Measurements from ENCODE around the gene XIRP1. TPM values are rescaled to one million over a fixed set of nuclear protein-coding genes. Genes with fewer than 3 reads are reported as not detected.

Gene XIRP1
- total and polyA plus RNA-seq, 2 donors from 2014 or later: 0.09 TPM; not detected in 1

- H3K27me3 ChIP-seq (ENCODE audit: control insufficient read depth, insufficient read depth, low read length): no peaks in the 10 kb centered on the region
- TF ChIP-seq, protein P1, sequence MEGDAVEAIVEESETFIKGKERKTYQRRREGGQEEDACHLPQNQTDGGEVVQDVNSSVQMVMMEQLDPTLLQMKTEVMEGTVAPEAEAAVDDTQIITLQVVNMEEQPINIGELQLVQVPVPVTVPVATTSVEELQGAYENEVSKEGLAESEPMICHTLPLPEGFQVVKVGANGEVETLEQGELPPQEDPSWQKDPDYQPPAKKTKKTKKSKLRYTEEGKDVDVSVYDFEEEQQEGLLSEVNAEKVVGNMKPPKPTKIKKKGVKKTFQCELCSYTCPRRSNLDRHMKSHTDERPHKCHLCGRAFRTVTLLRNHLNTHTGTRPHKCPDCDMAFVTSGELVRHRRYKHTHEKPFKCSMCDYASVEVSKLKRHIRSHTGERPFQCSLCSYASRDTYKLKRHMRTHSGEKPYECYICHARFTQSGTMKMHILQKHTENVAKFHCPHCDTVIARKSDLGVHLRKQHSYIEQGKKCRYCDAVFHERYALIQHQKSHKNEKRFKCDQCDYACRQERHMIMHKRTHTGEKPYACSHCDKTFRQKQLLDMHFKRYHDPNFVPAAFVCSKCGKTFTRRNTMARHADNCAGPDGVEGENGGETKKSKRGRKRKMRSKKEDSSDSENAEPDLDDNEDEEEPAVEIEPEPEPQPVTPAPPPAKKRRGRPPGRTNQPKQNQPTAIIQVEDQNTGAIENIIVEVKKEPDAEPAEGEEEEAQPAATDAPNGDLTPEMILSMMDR (IDR thresholded peaks at IDR 0.05; ENCODE audit: borderline replicate concordance, extremely low read depth, insufficient read depth): no peak
- FAIRE-seq (no peak), DNase-seq (peak in 1 of 5 donors; percentile 33)
- H3K4me1 ChIP-seq (ENCODE audit: control insufficient read depth in 2 of 3, insufficient read depth in 2 of 3, low read depth in 1 of 3, low read length in 3 of 3): peaks cover 3 to 12% (median 9%) of the 10 kb centered on the region in 3 donors
- no peak overlapping the region for H3K9ac ChIP-seq (ENCODE audit: low read length in 3 of 3)
- H3K9me3 ChIP-seq (ENCODE audit: control insufficient read depth in 2 of 3, insufficient read depth in 1 of 3, low read length in 3 of 3): no peaks in the 10 kb centered on the region
- no peaks in the 10 kb centered on the region for H3K36me3 ChIP-seq (ENCODE audit: control insufficient read depth in 2 of 3, insufficient read depth in 3 of 3, low read length in 3 of 3)
- intact Hi-C loops (cut with DNase I): no loop called here
- no peak overlapping the region for H3K4me3 ChIP-seq (ENCODE audit: low read length in 3 of 3)
- H3K27ac ChIP-seq (ENCODE audit: low read depth in 2 of 2, low read length in 2 of 2): no peak overlapping the region
Measured at GRCh38 chr3:39156421-39156820, 36.0 kb downstream of the XIRP1 start.

GRCh38 chr3:39154280-39155021 is 37.9 kb downstream of the XIRP1 start:
- Histone ChIP-seq H3K9me3 (ENCODE audit: control insufficient read depth in 2 of 3, insufficient read depth in 1 of 3, low read length in 3 of 3) (no peaks in the 10 kb centered on the region), H3K9ac (ENCODE audit: low read length in 3 of 3) (peak overlapping the region in 1 of 3 donors; percentile 56), H3K27ac (ENCODE audit: low read depth in 2 of 2, low read length in 2 of 2) (peak overlapping the region; percentile 82), H3K4me3 (ENCODE audit: low read length in 3 of 3) (peak overlapping the region in 2 of 3 donors; percentile 5 to 54), H3K36me3 (ENCODE audit: control insufficient read depth in 2 of 3, insufficient read depth in 3 of 3, low read length in 3 of 3) (no peaks in the 10 kb centered on the region), H3K27me3 (ENCODE audit: control insufficient read depth, insufficient read depth, low read length) (no peaks in the 10 kb centered on the region), H3K4me1 (ENCODE audit: control insufficient read depth in 2 of 3, insufficient read depth in 2 of 3, low read depth in 1 of 3, low read length in 3 of 3) (peaks cover 12 to 29% (median 29%) of the 10 kb centered on the region in 3 donors)
- no peak for FAIRE-seq
- peak; percentile 54 to 88 (median 66) for DNase-seq
- TF ChIP-seq, protein P1 (IDR thresholded peaks at IDR 0.05; ENCODE audit: borderline replicate concordance, extremely low read depth, insufficient read depth): no peak
- intact Hi-C loops (cut with DNase I): no loop called here

GRCh38 chr3:39153977-39154279 is 38.5 kb downstream of the XIRP1 start:
- peak overlapping the region; percentile 26 to 54 (median 30) for H3K4me3 ChIP-seq (ENCODE audit: low read length in 3 of 3)
- FAIRE-seq (no peak), DNase-seq (no peak)
- TF ChIP-seq, protein P1 (IDR thresholded peaks at IDR 0.05; ENCODE audit: borderline replicate concordance, extremely low read depth, insufficient read depth): no peak
- H3K4me1 ChIP-seq (ENCODE audit: control insufficient read depth in 2 of 3, insufficient read depth in 2 of 3, low read depth in 1 of 3, low read length in 3 of 3): peaks cover 12 to 34% (median 32%) of the 10 kb centered on the region in 3 donors
- no peaks in the 10 kb centered on the region for H3K27me3 ChIP-seq (ENCODE audit: control insufficient read depth, insufficient read depth, low read length)
- H3K36me3 ChIP-seq (ENCODE audit: control insufficient read depth in 2 of 3, insufficient read depth in 3 of 3, low read length in 3 of 3): no peaks in the 10 kb centered on the region
- intact Hi-C loops (cut with DNase I): no loop called here
- H3K9ac ChIP-seq (ENCODE audit: low read length in 3 of 3): peak overlapping the region in 1 of 3 donors; percentile 56
- no peaks in the 10 kb centered on the region for H3K9me3 ChIP-seq (ENCODE audit: control insufficient read depth in 2 of 3, insufficient read depth in 1 of 3, low read length in 3 of 3)
- H3K27ac ChIP-seq (ENCODE audit: low read depth in 2 of 2, low read length in 2 of 2): peak overlapping the region; percentile 82

Measured in kidney (tissue), 14 donors.